Psoas muscle (tissue), 8 donors: ENCODE data around the gene S100A16. TPM values are rescaled to one million over a fixed set of nuclear protein-coding genes. Genes with fewer than 3 reads are reported as not detected.
A peak's percentile ranks its signal among the peaks of the same experiment; 100 is the strongest.
"Not testable (repeated sequence)": the region's sequence is repeated elsewhere in the genome, so short reads cannot be mapped to it uniquely, and the experiment has no call there.

Source experiments
- ATAC-seq, 4 donors: fragments of 200-7000 bp; cut with Tn5 transposase; one replicate each; pipeline ENCODE4 v1.9.1; 2020; ENCODE audit warnings: moderate library complexity in 3 of 4, mild to moderate bottlenecking in 2 of 4
- DNase-seq, 2 donors: peaks; one replicate each; pipeline ENCODE4 v3.0.0-alpha.2; 2020
- H3K27ac ChIP-seq: fragments of 200-600 bp; one replicate; pipeline ENCODE4 v1.8.0; 2022
- H3K27me3 ChIP-seq, 3 donors: fragments of 200-600 bp in 1 of 3; one replicate each; pipeline versions ENCODE4 v1.6.1 to v1.8.0; 2013 to 2022; ENCODE audit warnings: low read length in 2 of 3, mild to moderate bottlenecking in 2 of 3, moderate library complexity in 1 of 3; ENCODE audit not compliant: insufficient read depth in 3 of 3
- H3K36me3 ChIP-seq, 2 donors: fragments of 200-600 bp in 1 of 2; one replicate each; pipeline versions ENCODE4 v1.6.1 to v1.8.0; 2013 to 2022; ENCODE audit warnings: low read depth in 1 of 2, mild to moderate bottlenecking in 1 of 2, moderate library complexity in 1 of 2; ENCODE audit not compliant: insufficient read depth in 1 of 2
- H3K4me1 ChIP-seq: fragments of 200-600 bp; one replicate; pipeline ENCODE4 v1.8.0; 2022
- H3K4me3 ChIP-seq: fragments of 200-600 bp; one replicate; pipeline ENCODE4 v1.8.0; 2022; ENCODE audit warnings: mild to moderate bottlenecking
- H3K9me3 ChIP-seq: fragments of 200-600 bp; one replicate; pipeline ENCODE4 v1.8.0; 2022
- WGBS, 3 donors: extraction: QIAGEN DNeasy Blood & Tissue Kit; methylation state at CpG; one replicate each; pipeline versions ENCODE4 v1.1.6 to v1.1.7; 2013; 5-methylcytosine and 5-hydroxymethylcytosine counted together
- intact Hi-C, 2 donors: fragments of 100-400 bp; cut with DNase I; formaldehyde crosslinking; loops; one replicate each; pipeline versions ENCODE4 v1.11.0 to v1.14.2; 2022
- polyA plus RNA-seq, 3 donors: library from polyadenylated mRNA; stranded (reverse); fragments of 200-250 nt; gene quantifications; one replicate each; pipeline ENCODE4 v1.2.3, GENCODE V29; 2013
- total RNA-seq, 4 donors: library from RNA; stranded (reverse); fragmentation: NEBNext Ultra II Directional in 2 of 4; extraction: Animal tissue kit (Norgen Biotek cat#: 25700) in 2 of 4; gene quantifications; one replicate each; pipeline versions ENCODE4 v1.2.1 to v1.2.4, GENCODE V29; 2021 to 2023
- TF ChIP-seq, protein P1 (sequence below): fragments of 200-600 bp; IDR thresholded peaks from one replicate; pipeline ENCODE4 v1.8.0; 2022; ENCODE audit warnings: antibody characterized with exemption
- donor health status: healthy with polysubstance abuse.
- donor health status: DM: no; HTN: no; CAD: no; lungs with moderate emphysema.
- donor health status: Bipolar disorder and iron deficiency.
- donor health status: healthy.
- donor health status: DM: yes; HTN: yes; CAD: no.
- donor health status: DM: no; HTN: no; CAD: no.
- donor health status: DM: no; HTN: no; CAD: no.
- donor health status: DM: yes; HTN: yes; CAD: no.

Gene S100A16
- total and polyA plus RNA-seq, 7 donors: 23.3 to 251 (median 38.1) TPM

- no peaks in the 10 kb centered on the region for H3K27me3 ChIP-seq
- no peaks in the 10 kb centered on the region for H3K9me3 ChIP-seq
- WGBS, 3 donors: 60 to 73% (median 61%) methylated on average over 7 of the region's 7 CpGs
- no peaks in the 10 kb centered on the region for H3K36me3 ChIP-seq
- H3K4me1 ChIP-seq: no peaks in the 10 kb centered on the region
- DNase-seq (no peak), ATAC-seq (peak in 2 of 4 donors; percentile 15 to 24)
- no peak overlapping the region for H3K4me3 ChIP-seq
- no peak overlapping the region for H3K27ac ChIP-seq
- TF ChIP-seq, protein P1, sequence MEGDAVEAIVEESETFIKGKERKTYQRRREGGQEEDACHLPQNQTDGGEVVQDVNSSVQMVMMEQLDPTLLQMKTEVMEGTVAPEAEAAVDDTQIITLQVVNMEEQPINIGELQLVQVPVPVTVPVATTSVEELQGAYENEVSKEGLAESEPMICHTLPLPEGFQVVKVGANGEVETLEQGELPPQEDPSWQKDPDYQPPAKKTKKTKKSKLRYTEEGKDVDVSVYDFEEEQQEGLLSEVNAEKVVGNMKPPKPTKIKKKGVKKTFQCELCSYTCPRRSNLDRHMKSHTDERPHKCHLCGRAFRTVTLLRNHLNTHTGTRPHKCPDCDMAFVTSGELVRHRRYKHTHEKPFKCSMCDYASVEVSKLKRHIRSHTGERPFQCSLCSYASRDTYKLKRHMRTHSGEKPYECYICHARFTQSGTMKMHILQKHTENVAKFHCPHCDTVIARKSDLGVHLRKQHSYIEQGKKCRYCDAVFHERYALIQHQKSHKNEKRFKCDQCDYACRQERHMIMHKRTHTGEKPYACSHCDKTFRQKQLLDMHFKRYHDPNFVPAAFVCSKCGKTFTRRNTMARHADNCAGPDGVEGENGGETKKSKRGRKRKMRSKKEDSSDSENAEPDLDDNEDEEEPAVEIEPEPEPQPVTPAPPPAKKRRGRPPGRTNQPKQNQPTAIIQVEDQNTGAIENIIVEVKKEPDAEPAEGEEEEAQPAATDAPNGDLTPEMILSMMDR: no peak
- intact Hi-C loops: no loop called here
Measured at GRCh38 chr1:153598309-153599172, 14.4 kb downstream of the S100A16 start.

GRCh38 chr1:153597206-153597605, 15.7 kb downstream of the S100A16 start:
- no peaks in the 10 kb centered on the region for H3K36me3 ChIP-seq
- DNase-seq (no peak), ATAC-seq (no peak)
- H3K4me3 ChIP-seq: no peak overlapping the region
- WGBS, 3 donors: 80 to 87% (median 84%) methylated on average over 6 of the region's 6 CpGs
- H3K27ac ChIP-seq: no peak overlapping the region
- TF ChIP-seq, protein P1: no peak
- H3K9me3 ChIP-seq: no peaks in the 10 kb centered on the region
- H3K27me3 ChIP-seq: no peaks in the 10 kb centered on the region
- H3K4me1 ChIP-seq: no peaks in the 10 kb centered on the region
- intact Hi-C loops: no loop called here

- no peak for ATAC-seq
- WGBS, 3 donors: 53 to 57% (median 56%) methylated on average over 4 of the region's 4 CpGs
- DNase-seq: no peak
- Histone ChIP-seq H3K9me3 (no peaks in the 10 kb centered on the region), H3K27me3 (no peaks in the 10 kb centered on the region), H3K27ac (no peak overlapping the region), H3K36me3 (no peaks in the 10 kb centered on the region), H3K4me3 (no peak overlapping the region), H3K4me1 (no peaks in the 10 kb centered on the region)
- TF ChIP-seq, protein P1: no peak
- intact Hi-C loops: no loop called here
Measured at GRCh38 chr1:153592748-153593147, 20.2 kb downstream of the S100A16 start.

- Histone ChIP-seq H3K9me3 (no peaks in the 10 kb centered on the region), H3K4me1 (no peaks in the 10 kb centered on the region), H3K27me3 (no peaks in the 10 kb centered on the region), H3K36me3 (no peaks in the 10 kb centered on the region), H3K27ac (no peak overlapping the region), H3K4me3 (no peak overlapping the region)
- ATAC-seq (no peak), DNase-seq (no peak)
- TF ChIP-seq, protein P1: no peak
- intact Hi-C loops: no loop called here
- WGBS, 3 donors: 81 to 87% (median 85%) methylated on average over 2 of the region's 2 CpGs
Measured at GRCh38 chr1:153588482-153588881, 24.5 kb downstream of the S100A16 start.

- DNase-seq, ATAC-seq, intact Hi-C loops, H3K9me3 ChIP-seq, H3K27ac ChIP-seq, H3K4me1 ChIP-seq, H3K4me3 ChIP-seq, H3K36me3 ChIP-seq, H3K27me3 ChIP-seq: not testable (repeated sequence)
- WGBS, 3 donors: 85 to 95% (median 88%) methylated on average over 10 of the region's 10 CpGs
Measured at GRCh38 chr1:153588033-153588432, 24.9 kb downstream of the S100A16 start.
